T-helper 1 cell treated with Interleukin-12 subunit alpha and Interleukin-12 subunit beta and Interleukin-4 antibody, amounts not matched to agents 30 μg/mL and 1 μg/mL, for 36 hours (primary cell): ENCODE data around the gene DNM3.

Experiments
- H3K27ac Mint-ChIP-seq: one replicate; pipeline ENCODE4 v1.8.0; 2021; ENCODE audit warnings: mild to moderate bottlenecking, mixed read lengths
- H3K27me3 Mint-ChIP-seq: one replicate; pipeline ENCODE4 v1.8.0; 2021; ENCODE audit warnings: low read depth, mixed read lengths
- H3K36me3 Mint-ChIP-seq: one replicate; pipeline ENCODE4 v1.8.0; 2021; ENCODE audit warnings: low read depth, mixed read lengths
- H3K4me1 Mint-ChIP-seq: one replicate; pipeline ENCODE4 v1.8.0; 2021; ENCODE audit warnings: low read depth, mixed read lengths
- H3K4me3 Mint-ChIP-seq: one replicate; pipeline ENCODE4 v1.8.0; 2021; ENCODE audit warnings: mild to moderate bottlenecking, moderate library complexity, mixed read lengths
- H3K9me3 Mint-ChIP-seq: one replicate; pipeline ENCODE4 v1.8.0; 2021; ENCODE audit warnings: mixed read lengths

Gene DNM3

DNA sequence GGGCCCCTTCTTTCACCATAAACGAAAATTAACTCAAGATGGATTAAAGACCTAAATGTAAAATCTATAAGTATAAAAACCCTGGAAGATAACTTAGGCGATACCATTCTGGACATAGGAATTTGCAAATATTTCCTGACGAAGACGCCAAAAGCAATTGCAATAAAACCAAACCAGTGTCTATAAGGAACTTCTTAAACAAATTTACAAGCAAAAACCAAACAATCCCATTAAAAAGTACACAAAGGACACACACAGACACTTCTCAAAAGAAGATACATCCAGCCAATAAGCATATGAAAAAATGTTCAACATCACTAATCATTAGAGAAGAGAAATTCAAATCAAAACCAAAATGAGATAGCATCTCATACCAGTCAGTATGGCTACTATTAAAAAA, 500.4 kb downstream of the DNM3 start:
- H3K4me3 Mint-ChIP-seq, result no peak overlapping the region
- H3K9me3 Mint-ChIP-seq, result peaks cover 5% of the 10 kb centered on the region
- H3K27me3 Mint-ChIP-seq, result no peaks in the 10 kb centered on the region
- H3K4me1 Mint-ChIP-seq, result peaks cover 58% of the 10 kb centered on the region
- H3K36me3 Mint-ChIP-seq, result peaks cover 2% of the 10 kb centered on the region
- H3K27ac Mint-ChIP-seq, result no peak overlapping the region

DNA sequence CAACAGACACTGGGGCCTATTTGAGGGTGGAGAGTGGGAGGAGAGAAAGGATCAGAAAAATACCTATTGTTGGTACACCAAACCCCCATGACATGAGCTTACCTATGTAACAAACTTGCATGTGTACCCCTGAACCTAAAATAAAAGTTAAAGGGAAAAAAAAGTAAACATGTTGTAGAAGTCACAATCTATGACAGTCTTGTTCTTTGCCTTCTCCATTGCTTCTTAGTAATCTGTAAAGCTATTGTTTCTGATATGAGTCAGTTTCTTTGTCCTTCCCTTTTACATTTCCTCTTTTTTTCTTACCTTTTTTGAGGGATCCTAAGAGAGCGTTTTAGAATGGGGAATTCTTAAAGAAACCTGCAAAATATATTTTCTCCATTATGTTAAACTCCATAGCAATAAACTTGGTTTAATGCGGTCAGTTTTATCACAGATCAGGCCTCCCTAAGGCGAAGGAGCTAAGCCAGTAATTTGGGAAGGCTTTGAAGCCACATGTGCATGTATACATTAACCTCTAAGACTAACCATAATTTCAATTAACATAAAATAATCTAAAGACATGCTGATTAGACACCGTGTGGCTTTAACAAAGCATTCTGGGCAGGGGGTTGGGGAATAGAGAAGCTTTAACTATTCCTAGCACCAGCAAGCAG, 501.4 kb downstream of the DNM3 start:
- no peak overlapping the region for H3K4me3 Mint-ChIP-seq
- peaks cover 13% of the 10 kb centered on the region for H3K9me3 Mint-ChIP-seq
- peaks cover 3% of the 10 kb centered on the region for H3K36me3 Mint-ChIP-seq
- H3K27me3 Mint-ChIP-seq, result no peaks in the 10 kb centered on the region
- H3K4me1 Mint-ChIP-seq, result peaks cover 53% of the 10 kb centered on the region
- H3K27ac Mint-ChIP-seq, result no peak overlapping the region

- Mint-ChIP-seq H3K4me3 (no peak overlapping the region), H3K36me3 (peaks cover 8% of the 10 kb centered on the region), H3K9me3 (peaks cover 21% of the 10 kb centered on the region), H3K27ac (no peak overlapping the region), H3K4me1 (peaks cover 46% of the 10 kb centered on the region), H3K27me3 (no peaks in the 10 kb centered on the region)
Observed at GRCh38 chr1:172343240-172344160, 502.2 kb downstream of the DNM3 start.

DNA sequence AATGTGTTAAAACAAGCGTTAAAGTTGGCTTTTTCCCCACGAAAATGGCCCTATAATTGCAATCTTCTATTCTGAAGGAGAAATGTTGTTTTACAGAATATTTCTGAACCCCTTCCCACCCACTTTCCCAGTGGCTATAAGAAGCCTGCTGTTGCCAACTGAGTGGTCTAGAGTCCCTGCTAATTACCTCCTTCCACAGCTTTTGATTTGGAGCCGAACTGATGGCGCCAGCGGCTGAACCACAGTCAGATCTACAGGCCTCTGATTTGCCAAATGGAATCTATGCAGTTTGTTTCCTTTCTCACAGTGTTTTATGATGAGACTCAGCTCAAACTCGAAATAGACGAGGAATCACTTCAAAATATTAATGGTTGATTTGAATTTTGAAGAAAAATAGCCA, 503.1 kb downstream of the DNM3 start:
- Mint-ChIP-seq H3K27me3 (no peaks in the 10 kb centered on the region), H3K4me3 (no peak overlapping the region), H3K36me3 (peaks cover 8% of the 10 kb centered on the region), H3K27ac (no peak overlapping the region), H3K9me3 (peaks cover 21% of the 10 kb centered on the region), H3K4me1 (peaks cover 39% of the 10 kb centered on the region)

- Mint-ChIP-seq H3K4me3 (no peak overlapping the region), H3K36me3 (peaks cover 8% of the 10 kb centered on the region), H3K27me3 (no peaks in the 10 kb centered on the region), H3K27ac (no peak overlapping the region), H3K4me1 (peaks cover 34% of the 10 kb centered on the region), H3K9me3 (peaks cover 16% of the 10 kb centered on the region)
Observed at GRCh38 chr1:172345077-172345476, 503.8 kb downstream of the DNM3 start.

DNA sequence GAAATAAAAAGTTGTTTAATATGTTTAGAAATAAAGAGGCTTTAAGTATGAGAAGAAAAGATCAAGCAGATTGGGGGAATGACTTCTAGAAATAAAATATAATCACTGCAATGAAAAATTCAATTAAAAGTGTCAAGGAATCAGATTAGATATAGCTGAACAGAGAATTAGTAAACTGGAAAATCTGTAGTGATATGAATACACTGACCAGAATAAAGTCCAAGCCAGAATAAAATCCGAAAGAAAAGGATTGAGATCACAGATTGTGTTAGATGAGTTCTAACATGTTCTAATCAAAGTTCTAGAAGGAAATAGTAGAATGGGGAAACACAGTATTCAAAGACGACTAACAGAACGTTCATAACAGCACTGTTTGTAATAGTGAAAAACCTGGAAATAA, 506.1 kb downstream of the DNM3 start:
- Mint-ChIP-seq H3K4me3 (no peak overlapping the region), H3K4me1 (peaks cover 17% of the 10 kb centered on the region)

GRCh38 chr1:172350856-172351255, 509.6 kb downstream of the DNM3 start:
- Mint-ChIP-seq H3K36me3 (peaks cover 8% of the 10 kb centered on the region), H3K4me1 (peaks cover 15% of the 10 kb centered on the region), H3K27me3 (no peaks in the 10 kb centered on the region), H3K9me3 (peaks cover 16% of the 10 kb centered on the region), H3K4me3 (no peak overlapping the region), H3K27ac (no peak overlapping the region)

More for the DNA sequence above, 506.1 kb downstream of the DNM3 start:
- peaks cover 16% of the 10 kb centered on the region for H3K9me3 Mint-ChIP-seq
- H3K27me3 Mint-ChIP-seq, result no peaks in the 10 kb centered on the region
- H3K36me3 Mint-ChIP-seq, result peaks cover 8% of the 10 kb centered on the region
- H3K27ac Mint-ChIP-seq, result no peak overlapping the region

- H3K9me3 Mint-ChIP-seq, result peaks cover 16% of the 10 kb centered on the region
- peaks cover 8% of the 10 kb centered on the region for H3K36me3 Mint-ChIP-seq
- peaks cover 15% of the 10 kb centered on the region for H3K4me1 Mint-ChIP-seq
- no peaks in the 10 kb centered on the region for H3K27me3 Mint-ChIP-seq
- H3K27ac Mint-ChIP-seq, result no peak overlapping the region
- no peak overlapping the region for H3K4me3 Mint-ChIP-seq
Observed at GRCh38 chr1:172351346-172351745, 510.0 kb downstream of the DNM3 start.

GRCh38 chr1:172351754-172352161, 510.5 kb downstream of the DNM3 start:
- Mint-ChIP-seq H3K9me3 (peaks cover 16% of the 10 kb centered on the region), H3K27me3 (no peaks in the 10 kb centered on the region), H3K36me3 (peaks cover 6% of the 10 kb centered on the region), H3K4me3 (no peak overlapping the region), H3K4me1 (peaks cover 19% of the 10 kb centered on the region), H3K27ac (no peak overlapping the region)

DNA sequence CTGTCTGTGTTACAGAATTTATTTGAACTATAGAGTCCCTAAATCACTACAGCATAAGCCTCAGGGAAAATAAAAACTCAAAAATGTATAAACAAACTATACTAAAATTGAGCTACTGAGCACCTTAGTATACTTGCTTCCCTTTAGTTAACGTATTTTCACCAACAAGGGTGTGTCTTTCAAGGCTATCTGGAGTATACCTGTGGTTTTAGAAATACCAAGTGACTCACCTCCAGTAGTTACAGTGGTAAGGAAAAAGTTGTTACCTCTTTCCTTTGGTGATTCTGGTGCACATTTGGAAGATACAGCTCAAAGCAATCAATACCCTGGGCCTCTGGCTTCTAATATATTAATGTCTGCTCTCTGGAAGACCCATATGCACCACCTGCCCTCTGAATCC, 511.1 kb downstream of the DNM3 start:
- H3K36me3 Mint-ChIP-seq, result peaks cover 5% of the 10 kb centered on the region
- peaks cover 26% of the 10 kb centered on the region for H3K4me1 Mint-ChIP-seq
- no peaks in the 10 kb centered on the region for H3K27me3 Mint-ChIP-seq
- peaks cover 10% of the 10 kb centered on the region for H3K9me3 Mint-ChIP-seq
- H3K27ac Mint-ChIP-seq, result no peak overlapping the region
- H3K4me3 Mint-ChIP-seq, result no peak overlapping the region

DNA sequence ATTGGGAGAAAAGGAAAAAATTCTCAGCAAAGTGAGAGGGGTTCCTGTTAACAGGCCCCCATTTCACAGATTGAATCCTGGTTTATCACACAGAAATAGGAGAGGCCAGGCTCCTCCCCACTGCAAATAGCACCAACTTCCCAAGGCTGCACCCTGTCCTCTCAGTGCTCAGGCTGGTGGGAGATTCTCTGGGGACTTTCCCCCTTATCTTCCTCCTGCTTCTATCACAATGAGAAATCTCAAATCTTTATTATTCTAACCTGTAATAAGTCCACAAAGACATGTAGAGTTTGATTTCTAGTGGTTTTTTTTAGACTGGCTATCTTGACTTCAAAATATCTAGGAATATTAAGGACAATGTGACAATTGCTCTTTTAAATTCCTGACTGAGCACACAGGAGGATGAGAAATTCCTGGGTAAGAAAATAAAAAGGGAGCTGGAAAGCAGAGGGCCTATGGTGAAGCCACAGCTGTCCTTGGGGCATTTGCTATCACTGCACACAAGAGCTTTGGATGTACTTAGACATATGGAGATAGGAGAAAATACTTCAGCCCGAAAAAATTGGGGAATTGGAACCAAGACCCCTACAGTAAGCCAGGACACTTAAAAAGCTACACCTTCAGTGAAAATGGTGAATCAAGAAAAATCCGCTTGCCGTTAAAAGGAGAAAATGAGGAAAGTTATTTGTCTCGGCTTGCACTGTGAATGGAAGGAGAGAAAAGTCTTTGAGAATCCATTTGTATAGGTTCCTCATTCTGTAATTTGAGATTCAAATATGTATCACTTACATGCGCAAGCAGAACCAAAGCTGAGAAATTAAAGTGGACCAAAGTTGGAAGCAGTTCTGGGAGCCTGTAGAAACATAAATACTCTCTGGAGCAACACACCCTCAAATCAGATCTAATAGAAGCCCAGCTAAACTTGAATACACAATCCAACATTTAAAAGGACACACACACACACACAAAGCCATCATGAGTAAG, 513.3 kb downstream of the DNM3 start:
- Mint-ChIP-seq H3K9me3 (no peaks in the 10 kb centered on the region), H3K27me3 (no peaks in the 10 kb centered on the region), H3K4me1 (peaks cover 41% of the 10 kb centered on the region), H3K27ac (no peak overlapping the region), H3K36me3 (no peaks in the 10 kb centered on the region), H3K4me3 (no peak overlapping the region)

DNA sequence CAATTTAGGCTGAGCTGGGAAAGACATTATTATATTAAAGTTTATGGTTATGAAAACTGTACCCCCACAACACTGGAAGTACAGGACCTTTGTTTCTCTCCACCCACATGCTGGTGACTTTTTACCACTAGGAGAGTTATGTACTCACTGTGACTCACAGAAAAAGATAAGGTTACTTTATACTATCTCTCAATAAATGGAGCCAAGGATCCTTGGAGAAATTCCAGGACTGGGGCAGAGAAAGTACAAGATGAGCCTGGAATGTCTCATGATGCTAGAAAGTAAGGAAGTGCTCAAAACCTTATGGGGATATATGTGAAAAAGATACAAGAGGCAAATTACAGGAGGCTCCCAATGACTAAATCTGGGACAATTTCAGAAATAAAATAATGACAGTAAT, 515.3 kb downstream of the DNM3 start:
- Mint-ChIP-seq H3K4me3 (no peak overlapping the region), H3K27me3 (no peaks in the 10 kb centered on the region), H3K4me1 (peaks cover 41% of the 10 kb centered on the region), H3K9me3 (no peaks in the 10 kb centered on the region), H3K27ac (no peak overlapping the region), H3K36me3 (no peaks in the 10 kb centered on the region)

GRCh38 chr1:172357753-172358385, 516.6 kb downstream of the DNM3 start:
- Mint-ChIP-seq H3K27ac (peak overlapping the region; percentile 74), H3K4me1 (peaks cover 37% of the 10 kb centered on the region), H3K9me3 (no peaks in the 10 kb centered on the region), H3K36me3 (no peaks in the 10 kb centered on the region), H3K27me3 (no peaks in the 10 kb centered on the region), H3K4me3 (peak overlapping the region; percentile 61)

DNA sequence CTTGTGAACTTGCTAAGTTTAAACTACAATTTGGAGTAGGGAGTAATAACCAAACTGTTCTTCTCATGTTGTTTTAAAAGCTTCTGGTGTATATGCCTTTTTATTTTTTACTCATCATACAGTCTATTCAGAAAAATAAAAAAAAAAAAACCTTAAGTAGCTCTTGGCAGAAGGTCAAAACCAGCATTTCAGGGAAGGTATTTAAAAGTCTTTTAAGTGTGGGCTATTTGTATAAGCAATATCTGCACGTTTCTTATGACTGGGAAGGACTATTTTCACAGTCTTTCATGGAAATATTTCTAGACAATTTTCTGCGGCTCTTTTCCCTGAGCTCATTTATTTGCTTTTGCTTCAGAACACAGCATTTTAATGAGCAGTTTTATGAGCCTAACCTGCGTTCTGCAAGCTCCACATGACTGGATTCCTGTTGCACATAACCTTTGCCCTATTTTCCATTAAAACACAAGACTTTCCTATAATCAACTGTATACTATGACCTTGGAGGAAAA, 518.2 kb downstream of the DNM3 start:
- Mint-ChIP-seq H3K27me3 (no peaks in the 10 kb centered on the region), H3K36me3 (no peaks in the 10 kb centered on the region), H3K4me3 (no peak overlapping the region), H3K9me3 (no peaks in the 10 kb centered on the region), H3K27ac (peak overlapping the region; percentile 74), H3K4me1 (peaks cover 26% of the 10 kb centered on the region)
